Measurements from ENCODE around the gene ETFB.
"Not testable (repeated sequence)": the region's sequence is repeated elsewhere in the genome, so short reads cannot be mapped to it uniquely, and the experiment has no call there.

The ETFB gene

DNA sequence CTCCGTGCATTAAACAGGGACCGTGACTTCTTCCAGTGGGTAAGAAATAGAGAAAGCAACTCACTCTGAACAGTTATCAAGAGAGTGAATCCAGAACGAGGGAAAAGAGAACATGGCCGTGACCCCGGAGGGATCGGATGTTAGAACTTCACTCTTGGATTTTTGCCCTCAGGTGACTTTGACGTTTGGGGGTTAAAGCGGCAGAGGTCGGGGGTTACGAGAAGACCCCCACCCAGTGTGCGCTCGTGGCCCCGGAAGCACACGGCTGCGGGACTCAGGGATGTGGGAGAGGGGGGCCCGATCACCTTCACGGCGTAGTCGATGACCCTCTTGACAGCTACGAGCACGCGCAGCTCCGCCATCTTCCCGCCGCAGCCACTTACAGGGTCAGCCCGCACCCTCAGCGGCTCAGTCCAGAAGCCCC is at the start of gene ETFB:
Gene ETFB, minus strand, starts transcription at position 424 of the 424 bp plus-strand sequence. Its CDS starts 62 bp downstream, at position 362.
- in situ Hi-C loops (cut with MboI; ENCODE audit: low sequenced_read_pairs), result no loop called here

DNA sequence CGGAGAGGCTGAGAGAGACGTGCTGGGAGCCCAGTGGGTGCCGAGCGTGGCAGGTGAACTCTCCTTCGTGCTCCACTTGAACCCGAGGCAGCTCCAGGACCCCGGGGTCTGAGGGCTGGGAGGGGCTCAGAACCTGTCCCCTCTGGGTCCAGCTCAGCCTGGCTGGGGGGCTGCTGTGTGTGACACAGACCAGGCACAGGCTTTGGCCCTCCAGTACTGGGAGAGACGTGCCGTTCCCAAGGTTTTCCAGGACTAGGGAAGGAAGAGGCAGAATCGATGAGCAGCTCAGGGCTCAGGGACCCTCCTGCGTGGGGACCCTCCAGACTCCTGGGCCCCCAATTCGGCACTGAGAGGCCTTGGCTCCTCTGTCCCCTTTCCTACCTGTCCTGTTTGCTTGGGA is 49.0 kb upstream of the ETFB start:
- in situ Hi-C loops (cut with MboI; ENCODE audit: low sequenced_read_pairs), result no loop called here

DNA sequence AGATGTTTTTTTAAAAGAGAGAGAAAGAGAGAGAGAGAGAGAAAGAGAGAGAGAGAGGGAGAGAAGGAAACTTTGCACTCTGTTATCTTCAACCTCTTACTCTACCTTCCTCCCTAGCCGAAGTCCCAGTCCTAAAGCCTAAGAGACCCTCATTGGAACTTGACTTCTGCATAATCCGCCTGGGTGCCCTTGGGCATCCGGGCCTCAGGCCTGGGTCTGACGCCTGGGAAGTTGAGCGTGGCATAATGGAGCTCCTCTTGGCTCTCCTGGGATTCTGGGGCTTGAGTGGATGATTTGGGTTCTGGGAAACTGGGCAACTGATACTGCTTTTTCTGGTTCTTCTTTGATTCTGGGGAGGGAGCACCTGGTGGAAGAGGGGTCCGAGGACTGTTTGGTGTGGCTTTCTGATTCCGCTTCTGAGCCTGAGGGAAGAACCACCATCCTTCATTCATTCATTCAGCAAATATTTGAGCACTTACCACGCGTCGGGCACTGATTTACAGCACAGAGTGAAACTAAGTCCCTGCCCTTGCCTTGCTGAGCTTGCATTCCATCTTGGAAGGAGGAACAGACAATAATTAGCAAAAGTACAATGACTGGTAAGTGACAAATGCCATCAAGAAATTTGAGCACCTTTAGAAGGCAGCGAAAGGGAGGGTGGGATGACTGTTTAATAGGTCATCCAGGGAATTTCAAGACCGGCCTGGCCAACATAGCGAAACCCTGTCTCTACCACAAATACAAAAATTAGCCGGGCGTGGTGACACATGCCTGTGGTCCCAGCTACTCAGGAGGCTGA is 45.0 kb upstream of the ETFB start:
- in situ Hi-C loops (cut with MboI; ENCODE audit: low sequenced_read_pairs), result no loop called here

DNA sequence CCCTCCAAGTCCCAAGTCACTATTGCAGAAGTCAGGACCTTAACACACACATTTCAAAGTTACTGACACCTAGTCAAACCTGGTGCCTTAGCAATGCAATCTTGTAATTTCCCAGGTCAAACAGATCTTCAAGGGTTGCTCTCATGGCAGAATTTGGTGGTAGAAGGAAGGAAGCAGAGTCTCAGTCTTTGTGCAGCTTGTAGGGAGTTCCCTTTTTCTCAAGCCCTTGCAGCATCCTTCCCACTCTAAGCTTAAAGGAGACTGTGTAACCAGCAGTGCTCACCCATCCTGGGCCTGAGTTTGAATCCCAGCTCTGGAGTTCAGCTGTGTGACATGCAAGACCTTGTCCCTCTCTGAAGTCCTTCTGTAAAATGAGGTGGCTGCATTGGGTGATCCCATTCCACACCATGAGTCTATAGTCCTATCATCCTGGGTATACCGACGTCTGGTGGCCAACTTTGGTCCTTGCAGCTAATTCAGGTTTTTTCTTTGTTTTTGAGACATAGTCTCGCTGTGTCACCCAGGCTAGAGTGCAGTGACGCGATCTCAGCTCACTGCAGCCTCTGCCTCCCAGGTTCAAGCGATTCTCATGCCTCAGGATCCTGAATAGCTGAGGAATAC is 41.4 kb upstream of the ETFB start:
- in situ Hi-C loops (cut with MboI; ENCODE audit: low sequenced_read_pairs), result no loop called here

DNA sequence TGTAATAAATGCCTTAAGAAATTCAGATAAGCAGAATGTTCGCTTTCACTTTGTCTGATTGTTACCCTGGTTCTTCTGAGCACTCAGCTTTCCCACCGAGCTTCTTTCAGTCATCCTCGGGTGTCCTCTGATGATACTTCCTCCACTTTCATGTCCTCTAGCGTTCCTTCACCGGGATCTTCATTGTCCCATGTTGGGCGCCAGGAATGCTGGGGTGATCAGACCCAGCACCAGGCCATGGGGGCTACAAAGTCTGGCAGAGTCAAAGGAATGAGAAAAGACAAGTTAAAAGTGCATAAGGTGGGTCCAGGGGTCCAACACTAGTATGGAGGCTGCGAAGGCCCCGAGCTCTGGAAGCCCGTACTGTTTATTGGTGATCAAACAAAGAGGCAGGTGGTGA is 35.9 kb upstream of the ETFB start:
- in situ Hi-C loops (cut with MboI; ENCODE audit: low sequenced_read_pairs), result no loop called here

DNA sequence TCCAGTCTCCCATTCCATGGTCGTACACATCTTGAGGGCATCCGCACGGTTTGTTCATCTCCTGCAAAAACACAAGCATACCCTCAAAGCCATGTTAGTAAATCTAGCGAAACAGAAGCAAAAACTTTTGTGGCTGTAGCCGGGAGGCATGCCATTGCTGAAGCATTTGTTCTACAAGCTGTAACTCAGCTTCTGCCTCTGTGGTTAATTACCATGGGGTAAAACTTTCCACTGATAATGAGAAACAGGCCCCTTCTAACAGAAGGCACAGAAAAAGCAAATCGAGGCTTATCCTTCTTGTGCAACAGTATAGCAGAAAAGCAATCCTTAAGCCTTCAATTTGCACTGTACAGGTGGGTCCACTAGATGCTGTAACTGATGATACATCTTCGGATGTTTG is 33.7 kb upstream of the ETFB start:
- in situ Hi-C loops (cut with MboI; ENCODE audit: low sequenced_read_pairs), result not testable (repeated sequence)

DNA sequence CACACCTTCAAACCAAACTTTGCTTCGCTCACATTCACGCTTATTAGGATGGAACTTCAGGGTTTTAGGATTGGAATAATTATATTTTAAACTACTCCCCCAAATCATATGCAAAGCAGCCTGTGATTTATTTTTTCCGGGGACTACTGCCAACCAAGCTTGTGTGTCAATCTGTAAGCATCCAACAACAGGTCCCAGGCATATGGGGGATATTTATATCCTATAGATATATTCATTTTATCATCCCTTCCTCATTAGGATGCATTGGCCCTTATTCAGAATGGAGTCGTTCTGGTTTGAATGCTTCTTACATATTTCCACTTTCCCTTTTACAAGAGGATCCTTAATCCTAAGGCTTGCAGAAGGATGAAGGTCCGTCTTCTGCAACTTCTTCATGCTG is 33.0 kb upstream of the ETFB start:
- in situ Hi-C loops (cut with MboI; ENCODE audit: low sequenced_read_pairs), result no loop called here

DNA sequence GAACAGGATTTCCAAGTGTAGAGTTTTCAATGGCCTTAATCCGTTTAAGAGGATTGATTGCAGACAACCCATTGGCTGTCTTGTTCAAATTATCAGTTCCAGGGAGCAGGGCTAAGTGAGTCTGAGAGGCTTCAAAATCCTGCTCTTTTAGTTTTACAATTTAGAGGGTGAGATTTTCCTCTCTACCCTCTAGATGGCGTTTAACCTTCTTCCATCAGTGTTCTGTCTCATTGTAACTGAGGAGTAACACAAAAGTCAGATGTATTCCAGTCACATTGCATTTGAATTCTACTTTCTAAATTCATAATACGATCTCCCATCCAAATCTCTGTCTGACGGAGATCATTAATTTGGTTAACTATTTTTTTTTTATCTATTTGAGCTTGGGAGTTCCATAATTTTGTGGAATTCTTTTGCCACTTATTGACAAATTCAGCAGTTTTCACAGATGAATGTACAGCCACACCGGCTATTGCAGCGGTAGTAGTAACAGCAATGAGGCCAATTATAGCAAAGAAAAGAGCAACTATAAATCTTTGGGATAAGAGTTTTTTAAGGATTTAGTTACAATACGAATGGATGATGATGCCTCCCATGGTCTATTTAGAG is 32.0 kb upstream of the ETFB start:
- in situ Hi-C loops (cut with MboI; ENCODE audit: low sequenced_read_pairs), result no loop called here

DNA sequence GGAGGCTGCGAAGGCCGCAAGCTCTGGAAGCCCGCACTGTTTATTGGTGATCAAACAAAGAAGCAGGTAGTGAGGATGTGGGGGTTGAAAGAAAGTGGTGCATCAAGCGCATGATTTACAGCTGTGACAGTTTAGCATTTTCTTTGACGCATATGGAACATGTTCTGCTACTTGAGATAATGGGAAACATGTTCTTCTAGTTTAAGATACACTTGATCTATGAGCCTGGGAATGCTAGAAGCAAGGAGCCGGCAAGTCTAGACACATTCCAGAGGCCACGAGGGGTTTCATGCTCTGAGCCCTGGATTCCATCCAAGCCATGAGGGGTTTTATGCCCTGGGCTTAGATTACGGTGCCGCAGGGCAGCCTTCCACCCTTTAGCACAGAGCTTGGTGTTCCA is 31.3 kb upstream of the ETFB start:
- in situ Hi-C loops (cut with MboI; ENCODE audit: low sequenced_read_pairs), result not testable (repeated sequence)

DNA sequence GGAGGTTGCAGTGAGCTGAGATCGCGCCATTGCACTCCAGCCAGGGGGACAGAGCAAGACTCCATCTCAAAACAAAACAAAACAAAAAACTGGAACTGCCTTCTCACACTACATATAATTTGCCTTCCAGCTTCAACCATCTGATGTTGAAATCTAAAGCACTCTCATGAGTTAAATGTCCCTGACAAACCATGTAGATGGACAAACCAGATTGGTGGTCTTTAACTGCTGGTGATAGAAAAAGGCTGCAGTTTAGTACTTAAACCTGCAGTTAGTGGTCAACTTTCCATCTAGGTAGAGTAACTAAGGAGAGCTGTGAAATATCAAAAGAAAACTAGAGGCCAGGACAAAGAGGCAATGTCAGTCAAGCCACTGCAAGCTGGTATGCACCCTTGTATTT is 30.0 kb upstream of the ETFB start:
- in situ Hi-C loops (cut with MboI; ENCODE audit: low sequenced_read_pairs), result no loop called here

DNA sequence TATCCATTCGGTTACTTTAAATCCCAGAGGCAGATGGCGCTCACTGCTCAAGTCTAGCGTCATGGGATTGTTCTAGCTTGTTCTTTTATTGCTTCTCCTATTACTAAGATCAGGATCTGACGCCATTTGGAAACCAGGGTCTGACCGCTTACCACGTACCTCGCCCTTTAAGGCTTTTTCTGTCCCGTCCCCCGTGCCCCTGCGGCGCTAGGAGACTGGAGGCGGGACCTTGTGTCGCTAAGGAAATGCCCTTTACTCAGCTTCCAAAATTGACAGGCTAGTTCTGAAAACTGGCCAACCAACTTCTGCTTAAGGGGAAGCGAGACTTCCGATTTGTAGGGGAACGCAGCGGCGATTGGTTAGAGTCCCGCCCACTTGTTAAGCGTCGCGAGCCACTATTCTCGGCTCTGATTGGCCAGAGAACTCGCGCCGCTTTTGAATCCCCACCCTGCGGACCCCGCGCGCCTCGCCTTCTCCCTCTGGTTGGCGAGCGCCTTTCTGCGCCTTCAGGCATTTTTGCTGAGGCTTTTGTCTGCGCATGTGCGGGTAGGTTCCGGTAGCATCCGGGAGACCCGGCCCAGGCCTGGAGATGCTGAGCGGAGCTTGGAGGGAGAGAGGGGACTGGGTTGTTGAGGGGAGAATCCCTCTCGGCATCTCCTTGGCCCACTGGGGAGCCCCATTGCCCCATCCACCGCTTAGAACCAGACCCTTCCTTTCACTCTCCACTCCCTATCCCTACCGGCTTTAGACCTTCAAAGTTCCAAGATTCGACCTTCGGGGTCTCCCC is 28.1 kb upstream of the ETFB start:
- in situ Hi-C loops (cut with MboI; ENCODE audit: low sequenced_read_pairs), result no loop called here

DNA sequence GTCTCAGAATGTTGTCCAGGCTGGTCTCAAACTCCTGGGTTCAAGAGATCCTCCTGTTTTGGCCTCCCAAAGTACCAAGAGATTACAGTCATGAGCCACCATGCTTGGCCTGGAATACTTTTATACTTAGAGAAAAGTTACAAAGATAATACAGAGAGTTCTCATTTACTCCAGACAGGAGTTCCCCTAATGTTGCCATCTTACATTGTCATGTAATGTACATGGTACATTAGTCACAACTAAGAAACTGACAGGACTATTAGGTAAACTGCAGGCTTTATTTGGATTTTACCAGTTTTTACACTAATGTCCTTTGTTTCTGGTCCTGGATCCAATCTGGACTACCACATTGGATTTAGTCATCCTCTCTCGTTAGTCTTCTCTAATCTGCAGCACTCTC is 26.5 kb upstream of the ETFB start:
- in situ Hi-C loops (cut with MboI; ENCODE audit: low sequenced_read_pairs), result no loop called here

DNA sequence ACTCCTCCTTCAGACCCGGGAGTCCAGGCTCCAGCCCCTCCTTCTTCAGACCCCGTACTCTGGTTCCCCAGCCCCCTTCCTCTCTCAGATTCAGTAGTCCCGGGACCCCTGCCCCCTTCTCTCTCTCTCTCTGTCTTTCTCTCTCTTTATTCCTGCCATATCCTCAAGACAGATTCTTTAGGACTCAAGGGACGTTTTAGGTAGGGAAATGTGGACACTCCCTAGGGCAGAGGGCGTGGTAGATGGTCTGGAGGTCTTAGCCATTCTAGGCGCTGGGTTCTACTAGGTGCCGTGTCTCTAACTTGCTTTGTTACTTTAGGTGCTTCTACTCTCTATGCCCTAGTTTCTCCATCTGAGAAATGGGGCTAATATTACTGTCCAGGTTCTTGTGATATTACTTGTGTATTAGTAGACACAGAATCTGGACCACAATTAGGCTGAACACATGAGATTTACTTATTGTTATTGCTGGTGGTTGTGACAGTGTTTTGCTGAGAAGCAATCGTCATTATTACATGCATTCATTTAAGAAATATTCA is 25.0 kb upstream of the ETFB start:
- in situ Hi-C loops (cut with MboI; ENCODE audit: low sequenced_read_pairs), result no loop called here

DNA sequence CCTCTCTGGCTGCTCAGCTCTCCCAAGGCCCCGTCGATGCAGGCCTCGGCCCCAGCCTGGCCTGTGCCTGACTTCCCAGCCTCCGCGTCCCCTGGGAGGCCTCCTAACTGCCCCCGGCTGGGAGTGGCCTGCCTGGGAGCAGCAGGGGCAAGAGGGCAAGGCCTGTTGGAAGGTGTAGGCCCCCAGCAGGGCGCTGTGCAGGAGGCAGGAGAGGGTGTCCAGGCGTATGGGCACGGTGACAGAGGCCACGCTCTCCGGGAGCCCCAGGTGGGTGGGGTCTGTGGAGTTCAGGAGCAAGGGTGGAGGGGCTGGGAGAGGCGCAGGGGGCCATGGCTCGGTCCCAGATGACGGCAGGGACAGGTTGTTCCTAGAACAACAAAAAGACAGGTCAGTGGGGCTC is 23.0 kb upstream of the ETFB start:
- in situ Hi-C loops (cut with MboI; ENCODE audit: low sequenced_read_pairs), result no loop called here

DNA sequence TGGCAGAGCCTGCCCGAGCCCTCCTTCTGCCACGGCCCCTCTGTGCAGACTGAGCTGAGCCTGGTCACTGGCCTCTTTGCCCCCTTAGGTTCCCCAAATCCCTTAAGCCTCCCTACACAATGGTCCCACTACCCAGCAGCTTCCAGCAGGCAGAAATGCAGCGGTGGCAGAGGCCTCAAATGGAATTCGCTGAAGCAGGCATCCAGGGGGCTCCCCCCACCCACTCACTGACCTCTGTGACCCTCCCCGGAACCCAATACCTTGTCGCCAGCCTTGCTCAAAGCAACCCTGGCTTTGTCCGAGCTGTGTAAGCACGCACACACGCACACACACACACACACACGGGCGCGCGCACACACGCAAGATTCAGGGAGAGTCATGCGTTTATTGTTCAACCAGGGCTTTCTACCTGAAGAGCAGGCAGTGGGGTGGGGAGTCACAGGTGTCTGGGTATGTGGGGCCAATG is 21.8 kb upstream of the ETFB start, which contains the start of gene LIM2:
Gene LIM2, minus strand, starts transcription at position 51 of the 466 bp plus-strand sequence. CDS start 531 bp downstream, outside the sequence.
- in situ Hi-C loops (cut with MboI; ENCODE audit: low sequenced_read_pairs), result no loop called here

DNA sequence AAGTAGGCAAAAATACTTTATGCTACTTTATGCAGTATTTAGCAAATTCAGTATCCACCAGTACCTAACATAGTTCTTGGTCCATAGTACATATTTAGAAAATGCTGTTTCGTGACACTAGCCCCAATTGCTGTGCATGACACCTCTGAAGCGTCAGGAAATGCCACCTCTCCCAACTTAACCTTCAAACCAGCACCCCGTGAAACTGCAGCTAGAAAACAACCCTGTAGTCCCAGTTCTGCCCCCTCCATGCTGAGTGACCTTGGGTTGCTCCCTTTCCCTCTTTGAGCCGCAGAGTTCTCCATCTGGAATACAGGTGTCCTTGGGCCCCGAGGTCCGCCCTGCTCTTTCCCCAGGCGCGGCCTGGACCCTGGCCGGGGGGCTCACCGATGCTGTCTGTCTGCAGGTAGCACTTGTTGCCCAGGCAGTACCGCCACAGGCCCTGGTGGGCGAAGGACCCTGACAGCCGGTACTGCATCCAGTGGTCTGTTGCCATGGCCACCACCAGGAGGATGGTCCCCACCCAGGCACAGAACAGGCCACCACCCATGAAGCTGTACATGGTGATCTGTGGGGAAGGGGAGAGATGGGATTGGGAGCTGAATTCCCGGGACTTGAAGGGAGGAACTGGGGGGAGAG is 20.8 kb upstream of the ETFB start:
- in situ Hi-C loops (cut with MboI; ENCODE audit: low sequenced_read_pairs), result no loop called here

DNA sequence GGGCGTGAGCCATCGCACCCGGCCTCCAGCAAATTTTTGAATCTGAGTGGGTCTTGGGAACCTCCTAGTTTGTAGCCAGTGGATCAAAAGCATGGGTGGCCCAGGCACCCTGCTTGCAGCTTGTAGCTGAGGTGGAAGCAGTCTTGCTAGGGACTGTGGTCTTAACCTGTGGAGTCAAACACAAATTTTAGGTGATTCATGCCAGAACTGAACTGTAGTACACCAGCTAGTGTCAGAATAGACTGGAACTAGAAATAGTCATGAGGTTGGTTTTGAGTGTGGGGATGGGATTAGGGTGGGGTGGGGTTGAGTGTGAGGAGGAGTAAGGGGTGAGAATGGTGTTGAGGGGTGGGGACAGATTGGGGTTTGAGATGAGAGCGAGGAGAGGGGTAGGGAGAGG is 15.8 kb upstream of the ETFB start:
- in situ Hi-C loops (cut with MboI; ENCODE audit: low sequenced_read_pairs), result no loop called here

DNA sequence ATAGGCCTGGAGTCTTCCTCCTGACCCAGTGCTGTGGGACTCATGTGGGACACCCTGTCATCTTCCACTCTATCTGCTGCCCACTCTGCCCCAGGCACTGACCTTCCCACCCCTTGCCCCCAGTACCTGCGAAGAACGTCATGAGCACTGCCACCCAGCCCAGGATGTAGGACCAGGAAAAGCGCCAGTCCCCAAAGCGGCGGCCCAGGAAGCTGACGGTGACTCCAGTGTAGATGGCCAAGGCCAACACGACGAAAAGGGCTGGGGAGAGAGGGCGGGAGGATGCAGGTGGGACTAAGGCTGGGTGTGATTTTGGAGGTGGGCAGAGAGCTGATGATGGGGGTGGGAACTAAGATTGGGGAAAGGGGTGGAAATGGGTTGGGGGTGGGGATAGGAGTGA is 14.2 kb upstream of the ETFB start:
- in situ Hi-C loops (cut with MboI; ENCODE audit: low sequenced_read_pairs), result no loop called here

DNA sequence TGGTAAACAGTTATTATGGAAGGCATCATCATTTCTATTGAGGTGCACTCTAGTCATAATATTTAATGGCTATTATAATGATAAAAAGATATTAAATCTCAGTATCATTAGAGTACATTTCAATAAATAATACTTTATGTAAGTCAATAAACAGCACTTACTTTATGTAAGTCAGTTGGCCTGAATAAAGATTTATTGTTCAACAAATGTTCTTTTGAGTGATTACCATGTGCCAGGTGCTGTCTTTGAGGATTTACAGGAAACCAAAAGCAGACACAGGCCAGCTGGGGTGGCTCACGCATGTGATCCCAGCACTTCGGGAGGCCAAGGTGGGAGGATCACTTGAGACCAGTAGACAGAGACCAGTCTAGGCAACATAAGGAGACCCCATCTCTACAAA is 11.2 kb upstream of the ETFB start:
- in situ Hi-C loops (cut with MboI; ENCODE audit: low sequenced_read_pairs), result no loop called here

DNA sequence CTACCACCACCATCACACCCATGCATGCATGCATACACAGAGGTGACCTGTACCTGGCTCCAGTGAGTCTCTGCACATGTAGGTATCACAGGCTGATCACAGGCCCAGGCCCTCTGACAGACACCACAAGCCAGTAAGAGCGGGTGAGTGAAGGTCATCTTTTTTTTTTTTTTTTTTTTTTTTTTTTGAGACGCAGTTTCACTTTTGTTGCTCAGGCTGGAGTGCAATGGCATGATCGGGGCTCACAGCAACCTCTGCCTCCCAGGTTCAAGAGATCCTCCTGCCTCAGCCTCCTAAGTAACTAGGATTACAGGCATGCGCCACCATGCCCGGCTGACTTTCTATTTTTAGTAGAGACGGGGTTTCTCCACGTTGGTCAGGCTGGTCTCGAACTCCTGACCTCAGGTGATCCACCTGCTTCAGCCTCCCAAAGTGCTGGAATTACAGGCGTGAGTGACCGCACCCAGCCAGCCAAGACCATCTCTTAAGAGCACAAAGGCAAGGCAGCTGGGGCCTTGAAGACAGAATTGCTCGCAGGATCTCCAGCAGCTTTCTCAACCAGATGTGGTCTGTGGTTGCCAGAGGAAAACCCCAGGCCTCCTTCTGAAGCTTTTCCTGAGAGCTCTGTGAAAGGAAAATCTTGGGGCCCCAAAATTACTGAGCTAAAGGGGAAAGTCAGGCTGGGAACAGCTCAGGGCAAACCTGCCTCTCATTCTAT is 9.5 kb upstream of the ETFB start:
- in situ Hi-C loops (cut with MboI; ENCODE audit: low sequenced_read_pairs), result no loop called here
